ENCODE measurements around the gene GTF2H4. TPM values are rescaled to one million over a fixed set of nuclear protein-coding genes. Genes with fewer than 3 reads are reported as not detected.

Gene GTF2H4
- total RNA-seq, 4 donors from 2014 or later: 5.7 to 20.7 (median 7.5) TPM

GRCh38 chr6:30912746-30913520 lies 4.9 kb downstream of the GTF2H4 start:
- Histone ChIP-seq H3K27me3 (no peaks in the 10 kb centered on the region), H3K36me3 (peaks cover 0 to 36% of the 10 kb centered on the region in 2 donors), H3K4me3 (peak overlapping the region in 2 of 4 donors; percentile 68 to 70), H3K9me3 (no peaks in the 10 kb centered on the region), H3K27ac (peak overlapping the region; percentile 88 to 96 (median 94)), H3K4me1 (peaks cover 27 to 34% of the 10 kb centered on the region in 2 donors)
- peak in 1 of 2 donors; percentile 35 for DNase-seq
- ATAC-seq: no peak
- in situ Hi-C loops (cut with MboI; ENCODE audit: low sequenced_read_pairs in 4 of 4): loop anchor here in 3 of 4 donors (10.0 kb wide), 2 partner anchors 132 to 162 kb away; no protein-coding TSS in a partner anchor
- TF ChIP-seq CTCF (IDR thresholded peaks at IDR 0.05 in 4 of 5, conservative IDR thresholded peaks at IDR 0.05 in 1 of 5) (no peak), POLR2A (IDR thresholded peaks at IDR 0.05) (no peak)
- intact Hi-C loops (cut with DNase I; ENCODE audit: low total_unique reads): loop anchor here (5.0 to 10.0 kb wide), 4 partner anchors 36 to 282 kb away; partner anchors contain the start of genes DHX16, FLOT1 and IER3

- Histone ChIP-seq H3K36me3 (peaks cover 0 to 44% of the 10 kb centered on the region in 2 donors), H3K4me1 (peaks cover 24 to 32% of the 10 kb centered on the region in 2 donors), H3K27ac (peak overlapping the region; percentile 88 to 96 (median 94)), H3K4me3 (peak overlapping the region; percentile 64 to 70 (median 68)), H3K9me3 (no peaks in the 10 kb centered on the region), H3K27me3 (no peaks in the 10 kb centered on the region)
- ATAC-seq: peak in 1 of 2 donors; percentile 62
- DNase-seq: no peak
- no peak for TF ChIP-seq CTCF (IDR thresholded peaks at IDR 0.05 in 4 of 5, conservative IDR thresholded peaks at IDR 0.05 in 1 of 5)
- no peak for TF ChIP-seq POLR2A (IDR thresholded peaks at IDR 0.05)
- intact Hi-C loops (cut with DNase I; ENCODE audit: low total_unique reads): loop anchor here (1.0 to 10.0 kb wide), 5 partner anchors 36 to 281 kb away; partner anchors contain the start of genes DHX16, FLOT1 and IER3
- in situ Hi-C loops (cut with MboI; ENCODE audit: low sequenced_read_pairs in 4 of 4): loop anchor here in 3 of 4 donors (10.0 kb wide), 2 partner anchors 131 to 161 kb away; no protein-coding TSS in a partner anchor
These were observed 5.7 kb downstream of the GTF2H4 start for GRCh38 chr6:30913721-30914075.

GRCh38 chr6:30914076-30914853 lies 6.3 kb downstream of the GTF2H4 start, which contains the start of gene VARS2:
VARS2 (plus strand) TSS chr6:30914238; CDS start chr6:30914837, 599 bp downstream.
- peak; percentile 87 to 92 for ATAC-seq
- in situ Hi-C loops (cut with MboI; ENCODE audit: low sequenced_read_pairs in 4 of 4) (loop anchor here in 3 of 4 donors (10.0 kb wide), 2 partner anchors 131 to 161 kb away; no protein-coding TSS in a partner anchor), intact Hi-C loops (cut with DNase I; ENCODE audit: low total_unique reads) (loop anchor here (1.0 to 10.0 kb wide), 5 partner anchors 37 to 281 kb away; partner anchors contain the start of genes DHX16, FLOT1 and IER3)
- Histone ChIP-seq H3K27me3 (no peaks in the 10 kb centered on the region), H3K27ac (peak within 1 kb of the TSS; percentile 88 to 96 (median 94)), H3K4me3 (peak within 1 kb of the TSS; percentile 64 to 70 (median 68)), H3K4me1 (peaks cover 18 to 26% of the 10 kb centered on the region in 2 donors), H3K9me3 (no peaks in the 10 kb centered on the region), H3K36me3 (peaks cover 0 to 49% of the 10 kb centered on the region in 2 donors)
- peak; percentile 86 to 95 for DNase-seq
- TF ChIP-seq CTCF (IDR thresholded peaks at IDR 0.05 in 4 of 5, conservative IDR thresholded peaks at IDR 0.05 in 1 of 5) (peak; percentile 39 to 68 (median 59)), POLR2A (IDR thresholded peaks at IDR 0.05) (peak; percentile 85 to 89)

GRCh38 chr6:30914854-30915590 lies 7.0 kb downstream of the GTF2H4 start:
- in situ Hi-C loops (cut with MboI; ENCODE audit: low sequenced_read_pairs in 4 of 4) (loop anchor here (5.0 to 10.0 kb wide), 4 partner anchors 130 to 162 kb away; no protein-coding TSS in a partner anchor), intact Hi-C loops (cut with DNase I; ENCODE audit: low total_unique reads) (loop anchor here (1.0 to 10.0 kb wide), 8 partner anchors 38 to 280 kb away; partner anchors contain the start of genes DHX16, FLOT1 and IER3)
- peaks cover 0 to 51% of the 10 kb centered on the region in 2 donors for H3K36me3 ChIP-seq
- H3K9me3 ChIP-seq: no peaks in the 10 kb centered on the region
- peak overlapping the region; percentile 88 to 96 (median 94) for H3K27ac ChIP-seq
- TF ChIP-seq POLR2A (IDR thresholded peaks at IDR 0.05) (no peak), CTCF (IDR thresholded peaks at IDR 0.05 in 4 of 5, conservative IDR thresholded peaks at IDR 0.05 in 1 of 5) (no peak)
- no peak for DNase-seq
- peak; percentile 1 to 10 for ATAC-seq
- H3K4me1 ChIP-seq: peaks cover 17 to 23% of the 10 kb centered on the region in 2 donors
- H3K4me3 ChIP-seq: peak overlapping the region; percentile 64 to 70 (median 68)
- H3K27me3 ChIP-seq: no peaks in the 10 kb centered on the region
